ENCODE measurements around the gene ZBTB7C. TPM values are rescaled to one million over a fixed set of nuclear protein-coding genes. Genes with fewer than 3 reads are reported as not detected.

ZBTB7C gene
- polyA plus RNA-seq, 1 of the 3 experiments (the other 2 are of a cell fraction) = 0.05 TPM

- TF ChIP-seq ZBTB33 (IDR thresholded peaks at IDR 0.05; ENCODE audit: borderline replicate concordance, low read depth) (no peak), SMC3 (IDR thresholded peaks at IDR 0.05; ENCODE audit: low read depth, low read length) (no peak), SIN3A (IDR thresholded peaks at IDR 0.05; ENCODE audit: borderline replicate concordance, low read depth, low read length) (no peak), GABPA (IDR thresholded peaks at IDR 0.05; ENCODE audit: low read depth) (no peak), EZH2phosphoT487 (IDR thresholded peaks at IDR 0.05; ENCODE audit: borderline replicate concordance, low read depth) (no peak)
These were observed 68.6 kb downstream of the ZBTB7C start (continued) for GRCh38 chr18:48340560-48340959.

GRCh38 chr18:48339692-48340091 is 69.5 kb downstream of the ZBTB7C start:
- H4K20me1 ChIP-seq (ENCODE audit: insufficient read depth) = no peaks in the 10 kb centered on the region
- no peaks in the 10 kb centered on the region for H3K9me2 ChIP-seq
- no peak overlapping the region for H3K9ac ChIP-seq
- no peak overlapping the region for H3K4me3 ChIP-seq (ENCODE audit: low read depth in 2 of 2, low read length in 1 of 2)
- H3K36me3 ChIP-seq (replicated peaks in 1 of 2; ENCODE audit: control insufficient read depth in 1 of 2, insufficient read depth in 2 of 2, low read length in 1 of 2) = no peaks in the 10 kb centered on the region
- ChIA-PET CTCF (interaction anchor here (1.7 kb wide), 1 partner anchor 105 kb away, joined by 4 read pairs; no protein-coding TSS in a partner anchor), POLR2A (no interaction called here)
- TF ChIP-seq ZBTB33 (IDR thresholded peaks at IDR 0.05; ENCODE audit: borderline replicate concordance, low read depth) (no peak), POLR2AphosphoS5 (IDR thresholded peaks at IDR 0.05; ENCODE audit: low read depth, low read length) (no peak), CTCF (IDR thresholded peaks at IDR 0.05) (no peak), JUND (IDR thresholded peaks at IDR 0.05) (no peak), GATA2 (CRISPR knock-in tag; IDR thresholded peaks at IDR 0.05) (no peak), REST (IDR thresholded peaks at IDR 0.05; ENCODE audit: low read depth, low read length) (no peak), YY1 (IDR thresholded peaks at IDR 0.05; ENCODE audit: low read depth) (no peak), RAD21 (IDR thresholded peaks at IDR 0.05; ENCODE audit: low read length) (no peak), TAF1 (IDR thresholded peaks at IDR 0.05; ENCODE audit: borderline replicate concordance, low read depth, low read length) (no peak)
- H3K4me2 ChIP-seq = no peak overlapping the region
- H2AFZ ChIP-seq (ENCODE audit: low read depth) = no peak overlapping the region
- peaks cover 15% of the 10 kb centered on the region; the same call in 1 of the 2 replicates for H3K27me3 ChIP-seq (ENCODE audit: insufficient read depth)
- H3K79me2 ChIP-seq (ENCODE audit: insufficient read depth) = no peaks in the 10 kb centered on the region
- H3K9me3 ChIP-seq = no peaks in the 10 kb centered on the region
- no peak for DNase-seq
- peaks cover 0 to 41% of the 10 kb centered on the region in 2 experiments; a peak in 1 of 4 replicates for H3K4me1 ChIP-seq (ENCODE audit: control insufficient read depth in 1 of 2, insufficient read depth in 2 of 2, low read depth in 1 of 2, low read length in 1 of 2)
- H3K27ac ChIP-seq (ENCODE audit: low read depth in 2 of 2, low read length in 1 of 2) = no peak overlapping the region
- no peaks in the 10 kb centered on the region for H3F3A ChIP-seq (replicated peaks; ENCODE audit: insufficient read depth)
- WGBS (ENCODE audit: low lambda C conversion rate) = 66% methylated on average over 4 of the region's 4 CpGs

Measured in SK-N-SH (cell line).